Lower leg skin (tissue), 3 donors: Measurements from ENCODE around the gene HS6ST3.

ENCODE experiments used
- CTCF ChIP-seq, 3 donors: fragments of 450-650 bp; IDR thresholded peaks; one replicate each; pipeline ENCODE4 v1.5.1; 2016; ENCODE audit warnings: antibody characterized with exemption in 3 of 3, mild to moderate bottlenecking in 3 of 3, moderate library complexity in 2 of 3
- POLR2A ChIP-seq, 2 donors: fragments of 450-650 bp; IDR thresholded peaks; one replicate each; pipeline ENCODE4 v1.6.1; 2016 to 2017; ENCODE audit warnings: antibody characterized with exemption in 2 of 2, mild to moderate bottlenecking in 1 of 2, moderate library complexity in 1 of 2

DNA sequence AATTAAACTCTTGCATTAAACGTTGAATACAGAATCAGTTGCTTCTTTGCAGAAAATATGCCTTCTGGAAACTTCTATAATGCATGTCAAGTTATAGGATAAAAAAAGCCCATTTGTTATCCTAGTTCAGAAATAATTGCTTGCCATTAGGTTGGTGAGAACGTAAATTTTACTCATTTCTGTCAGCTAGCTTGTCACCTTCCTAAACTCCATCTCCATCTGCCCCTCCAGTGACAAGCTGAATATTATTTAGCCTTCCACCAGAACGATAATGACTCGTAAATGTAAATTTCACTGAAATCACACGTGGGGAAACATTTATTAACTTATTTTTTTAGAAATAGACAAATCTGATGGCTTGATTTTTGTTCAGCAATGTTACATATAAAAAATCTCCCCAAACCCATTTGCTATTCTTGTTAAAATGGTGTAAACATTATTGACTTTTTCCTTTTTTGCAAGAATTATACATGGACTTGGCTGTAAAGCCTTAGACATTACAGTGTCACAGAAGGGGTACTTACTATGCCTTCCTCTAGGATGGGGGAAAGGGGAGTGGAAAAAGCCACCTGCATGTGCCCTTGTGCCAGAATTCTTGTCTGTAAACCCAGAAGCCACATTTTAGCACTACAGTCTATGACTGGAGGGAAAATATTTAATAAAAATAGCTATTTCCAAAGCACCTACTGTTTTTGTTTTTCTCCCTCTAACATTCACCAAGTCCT lies 577.5 kb downstream of the HS6ST3 start:
- TF ChIP-seq CTCF (IDR thresholded peaks at IDR 0.05) (no peak), POLR2A (IDR thresholded peaks at IDR 0.05) (no peak)
